ENCODE measurements around the gene LPAR2. TPM values are rescaled to one million over a fixed set of nuclear protein-coding genes. Genes with fewer than 3 reads are reported as not detected.
A peak's percentile ranks its signal among the peaks of the same experiment; 100 is the strongest.

LPAR2 gene
- total and polyA plus RNA-seq, 2 of the 13 experiments (the other 11 are each of a cell fraction or from before 2014, with no cell fraction given), result 0.86 to 3.6 TPM

- TF ChIP-seq ZC3H4 (CRISPR knock-in tag; IDR thresholded peaks at IDR 0.05; ENCODE audit: borderline replicate concordance) (no peak), ZNF234 (CRISPR knock-in tag; conservative IDR thresholded peaks at IDR 0.05) (no peak), ZNF251 (CRISPR knock-in tag; IDR thresholded peaks at IDR 0.05) (no peak), ZBTB33 (CRISPR knock-in tag; IDR thresholded peaks at IDR 0.05) (peak; percentile 26; the same call in 1 of the 2 replicates), ZZZ3 (CRISPR knock-in tag; IDR thresholded peaks at IDR 0.05; ENCODE audit: borderline replicate concordance) (peak; percentile 51; the same call in 1 of the 2 replicates), ZBTB43 (CRISPR knock-in tag; conservative IDR thresholded peaks at IDR 0.05) (peak; percentile 50; the same call in 1 of the 2 replicates), HOXA7 (CRISPR knock-in tag; IDR thresholded peaks at IDR 0.05) (no peak), THAP11 (CRISPR knock-in tag; IDR thresholded peaks at IDR 0.05) (peak; percentile 61; the same call in 1 of the 2 replicates), RFX5 (IDR thresholded peaks at IDR 0.05; ENCODE audit: low read depth, low read length) (no peak), EZH2 (conservative IDR thresholded peaks at IDR 0.05; ENCODE audit: low read depth, low read length) (no peak), POLR2A (IDR thresholded peaks at IDR 0.05; ENCODE audit: insufficient read depth in 1 of 2, low read depth in 2 of 2, low read length in 2 of 2) (peak; percentile 70 to 72), ZNF17 (CRISPR knock-in tag; IDR thresholded peaks at IDR 0.05) (no peak), ZMYM3 (CRISPR knock-in tag; IDR thresholded peaks at IDR 0.05) (no peak), ELF1 (CRISPR knock-in tag; IDR thresholded peaks at IDR 0.05) (peak; percentile 66), KMT2A (CRISPR knock-in tag; IDR thresholded peaks at IDR 0.05) (peak; percentile 53; the same call in 1 of the 2 replicates), ZFP62 (CRISPR knock-in tag; IDR thresholded peaks at IDR 0.05) (no peak), ZFP91 (CRISPR knock-in tag; IDR thresholded peaks at IDR 0.05; ENCODE audit: borderline replicate concordance) (peak; percentile 82)
These were observed 40.4 kb upstream of the LPAR2 start, which contains the start of gene ZNF101 (continued) for GRCh38 chr19:19668230-19669012.

Data from HepG2 (cell line).